PC-3 (cell line): Measurements from ENCODE around the gene RLN2. TPM values are rescaled to one million over a fixed set of nuclear protein-coding genes. Genes with fewer than 3 reads are reported as not detected.

Experiments
- ATAC-seq: fragments of 200-7000 bp; cut with Tn5 transposase; 2 replicates; pipeline ENCODE4 v1.9.1; 2020; ENCODE audit warnings: mild to moderate bottlenecking, moderate library complexity
- BruUV-seq: library from RNA; stranded (reverse); fragments of 400-500 nt; replicated peaks from 2 replicates; lab custom pipeline; 2021; lab: Mats Ljungman, UMichigan
- CTCF ChIA-PET: fragments of 300-600 bp; sonication (Branson Sonifier 250); formaldehyde crosslinking; loops from one replicate; lab custom pipeline; 2022; ENCODE audit warnings: antibody characterized with exemption; lab: Charles Lee
- POLR2A ChIA-PET: fragments of 300-600 bp; sonication (Branson Sonifier 250); formaldehyde crosslinking; loops from one replicate; lab custom pipeline; 2022; ENCODE audit warnings: antibody characterized with exemption; ENCODE audit not compliant: unreplicated experiment; lab: Charles Lee
- DNase-seq: peaks from one replicate; pipeline ENCODE4 v3.0.0-alpha.2; 2015
- H2AFZ ChIP-seq: fragments of 300-600 bp; sonication (generic); 2 replicates; pipeline ENCODE4 v1.6.0; 2016; ENCODE audit warnings: antibody characterized with exemption, low read length
- H3F3A ChIP-seq: fragments of 300-600 bp; sonication (generic); one replicate; pipeline ENCODE4 v1.6.0; 2017; ENCODE audit warnings: antibody characterized with exemption, low read length, control low read depth, mild to moderate bottlenecking; ENCODE audit not compliant: unreplicated experiment
- H3K27ac ChIP-seq: fragments of 300-600 bp; sonication (generic); 2 replicates; pipeline ENCODE4 v1.5.1; 2016; ENCODE audit warnings: mild to moderate bottlenecking, low read length
- H3K27me3 ChIP-seq: fragments of 300-600 bp; sonication (generic); 2 replicates; pipeline ENCODE4 v1.6.1; 2016; ENCODE audit warnings: low read length, mixed read lengths
- H3K36me3 ChIP-seq: fragments of 300-600 bp; sonication (generic); 2 replicates; pipeline ENCODE4 v1.6.1; 2016; ENCODE audit warnings: low read depth, mixed run types, low read length, mixed read lengths
- H3K4me1 ChIP-seq: fragments of 300-600 bp; sonication (generic); 2 replicates; pipeline ENCODE4 v1.5.1; 2016; ENCODE audit warnings: low read length; ENCODE audit not compliant: insufficient read depth
- H3K4me2 ChIP-seq: fragments of 300-600 bp; sonication (generic); 2 replicates; pipeline ENCODE4 v1.6.0; 2016; ENCODE audit warnings: low read length
- H3K4me3 ChIP-seq: fragments of 300-600 bp; sonication (generic); 2 replicates; pipeline ENCODE4 v1.5.1; 2016; ENCODE audit warnings: mild to moderate bottlenecking, low read length, mixed read lengths
- H3K79me2 ChIP-seq: fragments of 300-600 bp; sonication (generic); 2 replicates; pipeline ENCODE4 v1.6.1; 2017; ENCODE audit warnings: low read length, mixed read lengths
- H3K9ac ChIP-seq: fragments of 300-600 bp; sonication (generic); 2 replicates; pipeline ENCODE4 v1.6.0; 2016; ENCODE audit warnings: mild to moderate bottlenecking, low read length
- H3K9me2 ChIP-seq: fragments of 300-600 bp; sonication (generic); replicated peaks from 2 replicates; pipeline ENCODE4 v1.6.1; 2016; ENCODE audit warnings: mixed run types, low read length, mixed read lengths
- H3K9me3 ChIP-seq: fragments of 300-600 bp; sonication (generic); 2 replicates; pipeline ENCODE4 v1.6.1; 2016; ENCODE audit warnings: low read length, mixed read lengths
- H4K20me1 ChIP-seq: fragments of 300-600 bp; sonication (generic); 2 replicates; pipeline ENCODE4 v1.6.1; 2016; ENCODE audit warnings: low read length, mixed read lengths
- CTCF ChIP-seq: fragments of 300-600 bp; sonication (generic); conservative IDR thresholded peaks from 2 replicates; pipeline ENCODE4 v1.5.1; 2017; ENCODE audit warnings: antibody characterized with exemption, low read depth, mild to moderate bottlenecking, low read length
- EZH2 ChIP-seq: fragments of 300-600 bp; sonication (generic); IDR thresholded peaks from one replicate; pipeline ENCODE4 v1.6.1; 2017; ENCODE audit warnings: antibody characterized with exemption, mild to moderate bottlenecking, low read length; ENCODE audit not compliant: unreplicated experiment
- EZH2phosphoT487 ChIP-seq: fragments of 300-600 bp; sonication (generic); IDR thresholded peaks from 2 replicates; pipeline ENCODE4 v1.6.1; 2018; ENCODE audit warnings: mild to moderate bottlenecking, antibody characterized with exemption, low read length, borderline replicate concordance
- intact Hi-C: fragments of 100-400 bp; cut with micrococcal nuclease; formaldehyde crosslinking; loops from 2 replicates; pipeline ENCODE4 v1.9.0; 2023
- total RNA-seq: library from RNA; depleted of rRNA; stranded (reverse); fragments of >200 nt; gene quantifications from 2 replicates; pipeline ENCODE4 v1.2.3, GENCODE V29; 2014

RLN2 gene
- total RNA-seq, 1 experiment from 2014 or later, result not detected

- DNase-seq (no peak), ATAC-seq (no peak)
- no peak for TF ChIP-seq EZH2
- no peak for TF ChIP-seq EZH2phosphoT487
- no peak for TF ChIP-seq CTCF
- Histone ChIP-seq H3K4me3 (no peak overlapping the region), H3K4me1 (no peaks in the 10 kb centered on the region), H3K36me3 (no peaks in the 10 kb centered on the region), H3K9me2 (no peaks in the 10 kb centered on the region), H3K9ac (no peak overlapping the region), H3K27ac (no peak overlapping the region), H3K79me2 (no peaks in the 10 kb centered on the region), H3K4me2 (no peak overlapping the region), H3F3A (no peaks in the 10 kb centered on the region), H3K27me3 (no peaks in the 10 kb centered on the region), H4K20me1 (no peaks in the 10 kb centered on the region), H3K9me3 (0 out of 2 replicates have a peak, but pooled peaks cover 7% of the 10 kb centered on the region), H2AFZ (no peak overlapping the region)
- intact Hi-C loops, result no loop called here
- ChIA-PET CTCF (no interaction called here), POLR2A (no interaction called here)
- no TSS peak for BruUV-seq
Observed at GRCh38 chr9:5315187-5315923, 10.8 kb upstream of the RLN2 start.

- Histone ChIP-seq H3K4me3 (no peak overlapping the region), H3K36me3 (no peaks in the 10 kb centered on the region), H3K27ac (no peak overlapping the region), H4K20me1 (no peaks in the 10 kb centered on the region), H3K27me3 (no peaks in the 10 kb centered on the region), H3F3A (no peaks in the 10 kb centered on the region), H3K9me2 (no peaks in the 10 kb centered on the region), H3K9ac (no peak overlapping the region), H3K4me1 (no peaks in the 10 kb centered on the region), H2AFZ (no peak overlapping the region), H3K9me3 (0 out of 2 replicates have a peak, but pooled peaks cover 7% of the 10 kb centered on the region), H3K4me2 (no peak overlapping the region), H3K79me2 (no peaks in the 10 kb centered on the region)
- no TSS peak for BruUV-seq
- ChIA-PET POLR2A (no interaction called here), CTCF (no interaction called here)
- ATAC-seq (no peak), DNase-seq (no peak)
- TF ChIP-seq EZH2 (no peak), EZH2phosphoT487 (no peak), CTCF (no peak)
- intact Hi-C loops, result no loop called here
Observed at GRCh38 chr9:5310851-5311250, 6.3 kb upstream of the RLN2 start.

GRCh38 chr9:5305741-5306140, 1.2 kb upstream of the RLN2 start:
- H3F3A ChIP-seq, result no peaks in the 10 kb centered on the region
- H3K9ac ChIP-seq, result no peak overlapping the region
- no peaks in the 10 kb centered on the region for H3K4me1 ChIP-seq
- intact Hi-C loops, result no loop called here
- no peak overlapping the region for H2AFZ ChIP-seq
- H3K4me3 ChIP-seq, result no peak overlapping the region
- no peak overlapping the region for H3K4me2 ChIP-seq
- DNase-seq, result no peak
- H4K20me1 ChIP-seq, result no peaks in the 10 kb centered on the region
- H3K9me2 ChIP-seq, result no peaks in the 10 kb centered on the region
- H3K27ac ChIP-seq, result no peak overlapping the region
- H3K27me3 ChIP-seq, result no peaks in the 10 kb centered on the region
- H3K79me2 ChIP-seq, result no peaks in the 10 kb centered on the region
- BruUV-seq, result no TSS peak
- TF ChIP-seq EZH2 (no peak), EZH2phosphoT487 (no peak), CTCF (no peak)
- ChIA-PET CTCF (no interaction called here), POLR2A (no interaction called here)
- ATAC-seq, result no peak
- no peaks in the 10 kb centered on the region for H3K9me3 ChIP-seq
- no peaks in the 10 kb centered on the region for H3K36me3 ChIP-seq
